M059J (cell line): Measurements from ENCODE around the gene RGS11. TPM values are rescaled to one million over a fixed set of nuclear protein-coding genes. Genes with fewer than 3 reads are reported as not detected.
A peak's percentile ranks its signal among the peaks of the same experiment; 100 is the strongest.
"Not testable (repeated sequence)": the region's sequence is repeated elsewhere in the genome, so short reads cannot be mapped to it uniquely, and the experiment has no call there.

Source experiments
- DNase-seq: peaks from one replicate; pipeline ENCODE4 v3.0.0-alpha.2; 2012; ENCODE audit warnings: low read depth
- total RNA-seq: library from RNA; depleted of rRNA; stranded (reverse); fragments of >200 nt; shearing (Covaris generic); gene quantifications from 2 replicates; pipeline ENCODE4 v1.2.3, GENCODE V29; 2014

Gene RGS11
- total RNA-seq, 1 experiment from 2014 or later: not detected

DNA sequence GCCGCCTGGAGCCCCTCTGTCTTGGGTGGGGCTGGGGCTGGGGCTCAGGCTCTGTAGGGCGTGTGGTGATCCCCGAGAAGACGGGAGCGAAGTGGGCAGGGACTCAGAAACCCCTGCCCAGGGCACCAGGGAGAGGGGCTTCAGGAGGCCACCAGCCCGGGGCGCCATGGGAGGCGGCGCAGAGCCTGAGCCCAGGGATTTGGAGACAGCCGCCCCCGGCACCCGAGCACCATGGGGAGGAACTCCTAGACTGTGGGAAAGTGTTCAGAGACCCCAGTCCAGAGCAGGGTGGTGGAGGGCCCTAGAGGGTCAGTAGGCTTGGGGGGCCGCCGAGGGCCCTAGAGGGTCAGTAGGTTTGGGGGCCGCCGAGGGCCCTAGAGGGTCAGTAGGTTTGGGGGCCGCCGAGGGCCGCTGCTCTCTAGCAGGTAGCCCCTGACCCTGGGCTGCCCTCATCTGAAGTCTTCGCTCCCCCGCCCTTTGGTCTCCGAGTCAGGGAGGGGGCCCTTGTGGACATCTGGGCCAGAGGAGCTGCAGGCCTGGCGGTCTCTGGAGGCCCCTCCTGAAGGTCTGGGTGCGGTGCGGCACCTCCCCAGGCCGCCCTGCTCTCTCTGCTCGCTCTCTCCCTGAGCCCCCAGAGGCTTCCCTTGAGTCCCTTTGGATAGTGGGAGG, 5.4 kb upstream of the RGS11 start:
- DNase-seq: no peak

DNA sequence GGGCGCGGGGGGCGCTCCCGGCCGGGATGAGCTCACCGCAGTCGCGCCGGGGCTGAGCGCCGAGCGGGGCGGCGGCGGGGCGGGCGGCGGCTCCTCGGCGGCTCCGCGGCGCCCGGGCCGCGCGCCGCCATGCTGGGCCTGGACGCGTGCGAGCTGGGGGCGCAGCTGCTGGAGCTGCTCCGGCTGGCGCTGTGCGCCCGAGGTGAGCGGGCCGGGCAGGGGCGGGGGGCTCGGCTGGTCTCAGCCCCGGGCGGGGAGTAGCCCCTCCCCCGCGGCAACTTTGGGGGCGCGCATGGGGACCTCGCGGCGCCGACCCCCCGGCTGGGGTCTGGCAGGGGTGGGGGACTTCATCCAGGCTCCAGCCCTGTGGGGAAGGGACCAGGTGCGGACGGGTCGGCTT, 4.8 kb upstream of the RGS11 start, which contains the start of gene ARHGDIG:
Gene ARHGDIG, plus strand, starts transcription at position 40 of the 400 bp plus-strand sequence. Its CDS starts 90 bp downstream, at position 130.
- DNase-seq: no peak

- DNase-seq: no peak
Observed at GRCh38 chr16:280005-280460, 4.3 kb upstream of the RGS11 start.

DNA sequence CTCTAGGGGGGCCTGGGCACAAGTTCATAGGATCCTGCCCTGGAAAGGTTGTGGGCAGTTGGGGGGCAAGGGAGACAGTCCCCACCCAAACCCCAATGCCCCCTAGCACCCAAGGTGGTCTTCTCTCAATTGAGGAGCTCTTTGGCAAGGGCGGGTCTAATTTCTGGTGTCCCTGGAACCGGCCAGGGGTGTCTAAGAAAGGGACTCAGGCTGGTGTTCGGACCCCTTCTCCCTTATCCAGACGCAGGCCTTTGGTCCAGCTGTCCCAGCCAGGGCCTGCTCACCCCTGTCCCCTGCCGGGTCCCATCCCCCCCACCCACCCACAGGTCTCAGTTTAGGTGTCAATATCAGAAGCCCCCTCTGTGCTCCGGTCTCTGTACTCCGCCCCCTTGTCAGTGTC, 3.8 kb upstream of the RGS11 start:
- no peak for DNase-seq

DNA sequence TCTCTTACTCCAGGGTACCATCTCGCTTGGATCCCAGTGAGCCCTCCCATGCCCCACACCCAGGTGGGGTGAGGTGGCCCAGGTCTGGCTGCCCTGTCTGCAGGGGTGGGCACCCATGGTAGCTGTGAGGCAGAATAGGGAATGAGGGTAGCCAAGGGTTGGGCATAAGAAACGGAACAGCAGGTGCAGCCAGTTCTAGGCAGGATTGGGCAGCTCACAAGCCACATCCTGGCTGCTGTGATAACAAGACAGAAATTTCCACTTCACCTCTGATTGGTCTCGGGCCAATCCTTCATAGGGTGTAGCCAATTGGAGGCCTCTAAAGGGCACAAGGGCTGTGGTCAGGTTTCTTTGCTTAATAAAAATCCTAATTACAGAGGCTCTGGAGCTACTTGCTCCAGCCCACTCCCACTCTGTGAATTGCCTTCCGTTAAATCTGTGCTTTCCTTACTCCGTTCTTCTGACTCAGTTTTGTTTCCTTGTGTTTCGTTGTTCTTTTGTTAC, 3.2 kb upstream of the RGS11 start:
- peak; percentile 78 for DNase-seq

GRCh38 chr16:276426-277077, 808 bp upstream of the RGS11 start:
- DNase-seq: no peak

- no peak for DNase-seq
Observed at GRCh38 chr16:275041-275641, 603 bp downstream of the RGS11 start.

- DNase-seq: no peak
Observed at GRCh38 chr16:273547-274421, 2.0 kb downstream of the RGS11 start.

DNA sequence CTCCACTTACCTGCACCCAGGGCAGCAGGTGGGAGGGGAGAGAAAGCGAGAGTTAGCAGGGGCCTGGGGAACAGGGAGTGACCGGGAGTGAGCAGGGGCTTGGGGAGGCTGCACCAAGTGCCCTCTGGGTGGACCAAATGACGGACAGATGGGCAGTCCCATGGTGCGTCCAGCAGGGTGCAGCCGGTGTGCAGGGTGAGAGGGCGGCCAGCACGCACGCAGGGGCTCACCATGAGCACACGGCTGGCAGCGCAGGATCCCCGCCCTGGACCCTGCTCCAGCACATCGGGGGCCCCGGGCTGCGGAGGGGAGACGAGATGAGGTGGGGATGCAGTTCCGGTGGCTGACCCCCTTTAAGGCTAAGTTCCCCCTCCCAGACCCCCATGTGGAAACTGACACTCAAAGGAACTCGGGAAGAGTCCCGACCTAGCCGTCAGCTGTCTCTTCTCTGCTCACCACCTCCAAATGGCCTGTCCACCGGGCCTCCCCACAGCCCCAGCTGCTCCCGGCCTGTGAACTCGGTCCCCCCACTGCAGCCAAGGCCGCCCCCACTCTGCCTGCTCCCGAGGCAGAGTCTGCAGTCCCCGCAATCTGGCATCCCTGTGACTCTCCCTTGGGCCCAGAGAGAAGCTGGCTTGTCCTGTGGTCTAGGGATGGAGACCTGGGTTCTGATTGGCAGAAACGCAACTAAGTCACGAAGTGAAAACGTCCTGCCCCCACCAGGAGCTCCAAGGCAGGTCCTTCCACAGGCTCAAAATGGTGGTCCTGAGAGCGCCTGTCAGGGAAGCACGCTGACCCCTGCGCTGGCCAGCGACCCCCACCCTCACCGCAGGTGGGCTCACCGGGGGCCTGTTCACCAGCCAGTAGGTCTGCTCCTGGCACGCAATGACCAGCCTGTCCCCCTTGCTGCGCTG, 2.9 kb downstream of the RGS11 start:
- no peak for DNase-seq

- no peak for DNase-seq
Observed at GRCh38 chr16:270381-271255, 5.1 kb downstream of the RGS11 start.

- no peak for DNase-seq
Observed at GRCh38 chr16:269061-269796, 6.5 kb downstream of the RGS11 start.

- DNase-seq: no peak
Observed at GRCh38 chr16:268141-269053, 7.3 kb downstream of the RGS11 start.

DNA sequence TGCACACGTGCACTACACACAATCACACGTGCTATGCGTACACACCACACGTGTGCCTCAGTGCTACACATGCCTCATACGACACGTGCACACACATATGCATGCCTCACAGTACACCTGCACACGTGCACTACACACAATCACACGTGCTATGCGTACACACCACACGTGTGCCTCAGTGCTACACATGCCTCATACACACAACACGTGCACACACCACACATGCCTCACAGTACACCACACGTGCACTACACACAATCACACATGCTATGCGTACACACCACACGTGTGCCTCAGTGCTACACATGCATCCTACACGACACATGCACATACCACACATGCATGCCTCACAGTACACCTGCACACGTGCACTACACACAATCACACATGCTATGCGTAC, 8.2 kb downstream of the RGS11 start:
- DNase-seq: not testable (repeated sequence)

DNA sequence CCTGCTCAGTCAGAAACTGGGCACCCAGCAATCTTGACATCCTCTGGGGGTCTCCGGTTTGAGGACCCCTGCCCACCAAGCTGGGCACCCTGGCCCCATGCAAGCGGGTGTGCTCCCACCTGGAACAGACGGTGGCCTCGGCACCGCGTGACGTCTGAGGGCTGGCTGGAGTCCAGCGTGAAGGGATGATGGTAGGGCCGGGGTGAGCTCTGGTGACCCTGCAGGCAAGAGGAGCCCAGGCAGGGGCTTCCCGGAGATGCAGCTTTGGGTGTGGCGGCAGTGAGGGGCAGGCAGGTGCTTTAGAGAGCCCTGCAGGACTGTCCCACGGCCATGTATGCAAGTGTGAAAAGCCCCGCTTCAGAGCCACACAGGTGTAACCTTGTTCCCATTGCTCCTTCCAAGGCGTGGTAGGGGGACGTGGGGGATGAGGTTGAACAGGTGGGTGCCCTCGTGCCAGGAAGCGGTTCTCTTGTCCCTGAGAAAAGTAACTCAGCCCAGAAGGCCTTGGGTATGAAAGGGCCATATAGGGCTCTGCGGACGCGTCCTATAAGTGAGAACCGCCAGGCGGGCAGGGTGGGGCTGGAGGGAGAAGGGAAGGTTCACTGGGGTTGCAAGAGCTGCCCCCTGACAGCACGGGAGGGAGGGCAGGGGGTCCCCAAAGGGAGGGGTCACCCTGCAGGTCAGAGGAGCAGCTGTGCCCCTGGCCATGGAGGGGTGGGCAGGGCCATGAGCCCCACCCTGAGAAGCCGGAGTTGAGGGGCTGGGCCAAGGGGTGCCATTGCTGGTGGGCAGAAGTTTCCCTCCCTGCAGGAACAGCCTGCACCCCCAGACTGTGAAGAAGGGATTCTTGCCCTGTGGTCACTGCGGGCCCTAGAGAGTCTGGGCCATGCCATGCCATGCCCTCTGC, 9.2 kb downstream of the RGS11 start:
- no peak for DNase-seq

DNA sequence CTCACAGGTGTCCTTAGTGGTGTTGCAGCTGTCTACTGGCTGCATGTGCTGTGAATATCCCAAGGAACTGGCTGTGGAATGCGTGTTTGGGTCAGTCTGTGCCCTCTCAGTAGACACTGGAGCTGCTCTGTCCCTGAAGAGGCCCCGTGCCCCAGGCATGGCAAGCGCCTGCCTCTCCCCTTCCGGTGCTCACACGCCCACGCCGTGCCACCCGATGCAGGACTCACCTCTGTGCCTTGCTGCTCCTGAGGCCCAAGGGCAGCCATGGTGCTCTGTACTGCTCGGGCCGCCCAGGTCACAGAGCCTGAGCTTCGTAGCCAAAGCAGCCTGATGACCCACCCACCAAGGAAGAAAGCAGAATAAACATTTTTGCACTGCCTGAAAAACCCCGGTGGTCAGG, 10.0 kb downstream of the RGS11 start:
- no peak for DNase-seq

GRCh38 chr16:265002-265529, 10.7 kb downstream of the RGS11 start:
- no peak for DNase-seq
